Activated CD4-positive, alpha-beta T cell treated with anti-CD3 and anti-CD28 coated beads, Interleukin-2, amount 50 U/mL, for 1 hour (primary cell): ENCODE measurements around the gene PIP5K1C.

ENCODE experiments used
- DNase-seq: peaks from one replicate; pipeline ENCODE4 v3.0.0-alpha.2; 2020

The PIP5K1C gene

GRCh38 chr19:3700242-3701032, at the start of gene PIP5K1C:
Gene PIP5K1C (minus strand): TSS chr19:3700468. CDS start chr19:3700390, 78 bp downstream.
- DNase-seq, result peak; percentile 93

GRCh38 chr19:3748965-3749364, 48.7 kb upstream of the PIP5K1C start:
- no peak for DNase-seq

GRCh38 chr19:3746371-3747056, 46.2 kb upstream of the PIP5K1C start:
- DNase-seq, result no peak

GRCh38 chr19:3745363-3746045, 45.2 kb upstream of the PIP5K1C start:
- DNase-seq, result no peak

- no peak for DNase-seq
Measured at GRCh38 chr19:3743486-3743885, 43.2 kb upstream of the PIP5K1C start.

- no peak for DNase-seq
Measured at GRCh38 chr19:3740431-3740830, 40.2 kb upstream of the PIP5K1C start.

- DNase-seq, result no peak
Measured at GRCh38 chr19:3738477-3739220, 38.4 kb upstream of the PIP5K1C start.

- DNase-seq, result no peak
Measured at GRCh38 chr19:3737487-3738205, 37.4 kb upstream of the PIP5K1C start.

GRCh38 chr19:3736106-3736724, 35.9 kb upstream of the PIP5K1C start:
- DNase-seq, result no peak

GRCh38 chr19:3734310-3734600, 34.0 kb upstream of the PIP5K1C start:
- no peak for DNase-seq

- DNase-seq, result no peak
Measured at GRCh38 chr19:3733549-3734309, 33.5 kb upstream of the PIP5K1C start.

GRCh38 chr19:3732108-3732507, 31.8 kb upstream of the PIP5K1C start:
- DNase-seq, result no peak

- no peak for DNase-seq
Measured at GRCh38 chr19:3730457-3730958, 30.2 kb upstream of the PIP5K1C start.

GRCh38 chr19:3725640-3726310, 25.5 kb upstream of the PIP5K1C start:
- no peak for DNase-seq

- no peak for DNase-seq
Measured at GRCh38 chr19:3725121-3725520, 24.9 kb upstream of the PIP5K1C start.

GRCh38 chr19:3723883-3724282, 23.6 kb upstream of the PIP5K1C start:
- no peak for DNase-seq

GRCh38 chr19:3723110-3723488, 22.8 kb upstream of the PIP5K1C start:
- DNase-seq, result no peak

GRCh38 chr19:3722443-3723109, 22.3 kb upstream of the PIP5K1C start:
- no peak for DNase-seq

- no peak for DNase-seq
Measured at GRCh38 chr19:3721887-3722442, 21.7 kb upstream of the PIP5K1C start.
